Measurements from ENCODE around the gene NINJ1.

NINJ1 gene

DNA sequence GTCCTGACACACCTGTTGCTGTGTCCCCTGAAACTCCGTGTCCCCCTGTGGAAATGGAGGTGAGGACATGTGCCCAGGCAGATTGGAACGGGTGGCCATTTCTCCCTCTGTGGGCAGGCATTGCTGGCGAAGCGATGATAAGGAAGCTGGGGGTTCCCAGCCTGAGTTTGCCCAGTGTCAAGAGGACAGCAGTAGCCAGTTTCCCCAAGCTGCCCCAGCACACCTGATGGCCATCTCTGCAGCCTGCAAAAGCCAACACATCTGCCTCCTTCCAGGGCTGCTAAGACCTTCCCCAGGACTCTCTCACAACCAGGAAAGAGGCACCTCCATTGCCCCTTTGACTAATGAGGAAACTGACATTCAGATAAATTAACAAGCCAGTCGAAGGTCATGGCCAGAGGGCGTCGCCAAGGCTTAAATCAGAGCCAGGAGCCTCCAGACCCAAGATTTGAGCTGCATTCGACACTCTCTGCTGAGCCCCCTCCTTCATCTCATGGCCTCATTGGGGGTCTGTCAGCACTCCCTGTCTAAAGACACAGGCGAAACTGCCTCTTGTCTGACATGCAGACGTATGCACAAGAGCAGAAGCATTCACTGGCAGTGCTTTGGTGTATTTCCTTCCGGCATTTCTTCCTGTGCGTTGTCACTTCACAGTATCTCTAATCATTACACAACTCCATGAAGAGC, 39.5 kb upstream of the NINJ1 start:
- no peaks in the 10 kb centered on the region for H3K27me3 ChIP-seq (ENCODE audit: insufficient read depth, poor library complexity, severe bottlenecking)
- no peak overlapping the region for H3K27ac ChIP-seq (ENCODE audit: poor library complexity, severe bottlenecking)
- H3K9me3 ChIP-seq (ENCODE audit: severe bottlenecking): no peaks in the 10 kb centered on the region
- no peak overlapping the region for H3K4me3 ChIP-seq (ENCODE audit: severe bottlenecking)
- no peaks in the 10 kb centered on the region for H3K36me3 ChIP-seq (ENCODE audit: low read depth)
- TF ChIP-seq, protein P1, sequence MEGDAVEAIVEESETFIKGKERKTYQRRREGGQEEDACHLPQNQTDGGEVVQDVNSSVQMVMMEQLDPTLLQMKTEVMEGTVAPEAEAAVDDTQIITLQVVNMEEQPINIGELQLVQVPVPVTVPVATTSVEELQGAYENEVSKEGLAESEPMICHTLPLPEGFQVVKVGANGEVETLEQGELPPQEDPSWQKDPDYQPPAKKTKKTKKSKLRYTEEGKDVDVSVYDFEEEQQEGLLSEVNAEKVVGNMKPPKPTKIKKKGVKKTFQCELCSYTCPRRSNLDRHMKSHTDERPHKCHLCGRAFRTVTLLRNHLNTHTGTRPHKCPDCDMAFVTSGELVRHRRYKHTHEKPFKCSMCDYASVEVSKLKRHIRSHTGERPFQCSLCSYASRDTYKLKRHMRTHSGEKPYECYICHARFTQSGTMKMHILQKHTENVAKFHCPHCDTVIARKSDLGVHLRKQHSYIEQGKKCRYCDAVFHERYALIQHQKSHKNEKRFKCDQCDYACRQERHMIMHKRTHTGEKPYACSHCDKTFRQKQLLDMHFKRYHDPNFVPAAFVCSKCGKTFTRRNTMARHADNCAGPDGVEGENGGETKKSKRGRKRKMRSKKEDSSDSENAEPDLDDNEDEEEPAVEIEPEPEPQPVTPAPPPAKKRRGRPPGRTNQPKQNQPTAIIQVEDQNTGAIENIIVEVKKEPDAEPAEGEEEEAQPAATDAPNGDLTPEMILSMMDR (IDR thresholded peaks at IDR 0.05; ENCODE audit: poor library complexity, severe bottlenecking): no peak
- H3K4me1 ChIP-seq (ENCODE audit: insufficient read depth, poor library complexity, severe bottlenecking): no peaks in the 10 kb centered on the region
- ATAC-seq (ENCODE audit: low read depth) (no peak), DNase-seq (ENCODE audit: low spot score) (no peak)

DNA sequence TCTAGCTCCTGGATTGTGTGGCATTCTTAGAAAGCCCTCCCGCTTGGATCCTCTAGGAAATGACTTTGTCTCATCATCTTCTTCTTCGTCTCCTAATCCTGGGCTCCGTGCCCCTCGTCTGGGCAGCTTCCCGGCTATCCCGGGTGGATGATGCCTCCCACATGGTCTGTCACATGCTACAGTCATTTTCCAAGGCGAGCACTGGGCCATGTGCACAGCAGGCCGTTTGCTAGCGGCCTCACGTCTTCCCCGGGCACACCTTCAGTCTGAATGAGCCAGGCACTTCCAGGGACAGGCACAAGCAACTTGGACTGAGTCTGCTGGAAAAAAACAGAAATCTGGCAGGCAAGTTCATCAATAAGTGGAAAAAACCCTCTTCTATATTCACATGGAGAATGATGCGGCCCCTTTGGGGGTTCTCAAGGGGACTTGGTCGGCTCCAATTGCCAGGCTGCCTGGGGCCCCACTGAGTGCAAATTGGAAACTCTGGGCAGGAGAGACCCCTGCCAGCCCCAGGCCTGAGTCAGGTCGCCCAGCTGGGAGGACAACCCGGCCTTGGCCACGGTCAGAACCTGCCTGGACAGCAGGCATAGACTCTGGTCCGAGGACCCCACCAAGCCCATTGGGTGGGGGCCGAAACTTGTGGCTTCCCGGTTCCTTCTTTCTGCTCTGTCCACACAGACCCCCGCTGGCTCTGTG, 38.8 kb upstream of the NINJ1 start:
- H3K4me1 ChIP-seq (ENCODE audit: insufficient read depth, poor library complexity, severe bottlenecking): no peaks in the 10 kb centered on the region
- no peaks in the 10 kb centered on the region for H3K27me3 ChIP-seq (ENCODE audit: insufficient read depth, poor library complexity, severe bottlenecking)
- H3K36me3 ChIP-seq (ENCODE audit: low read depth): no peaks in the 10 kb centered on the region

DNA sequence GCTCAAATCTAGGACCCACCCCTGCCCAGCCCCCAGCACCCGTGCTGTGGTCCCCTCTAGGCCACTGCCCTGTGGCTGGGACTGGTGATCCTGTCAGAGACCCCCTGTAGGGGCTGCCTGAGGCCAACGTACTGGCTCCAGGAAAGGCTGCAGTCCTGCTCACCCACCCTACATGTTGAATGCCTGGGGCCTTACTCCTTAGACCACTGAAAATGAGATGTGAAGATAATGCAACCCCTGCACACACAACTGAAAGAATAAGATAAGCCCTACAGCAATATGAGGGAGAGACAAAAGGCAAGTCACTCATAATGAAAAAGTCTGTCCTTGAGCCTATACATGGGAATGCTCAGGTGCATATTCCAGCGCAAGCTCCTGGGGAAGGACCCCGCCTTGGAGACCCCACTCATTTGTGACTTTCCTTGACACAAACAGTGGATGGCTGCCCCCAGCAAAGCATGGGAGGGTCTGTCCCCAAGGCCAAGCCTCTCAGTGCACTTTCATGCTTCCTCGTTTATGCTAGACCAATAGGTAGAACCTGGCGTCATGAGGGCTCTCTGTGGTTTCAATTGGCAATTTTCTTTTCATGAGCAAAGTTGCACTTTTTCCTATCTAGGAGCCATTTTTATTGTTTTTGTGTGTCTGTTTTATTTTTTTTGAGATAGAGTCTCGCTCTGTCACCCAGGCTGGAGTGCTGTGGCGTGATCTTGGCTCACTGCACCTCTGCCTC, 37.4 kb upstream of the NINJ1 start:
- Histone ChIP-seq H3K9me3 (ENCODE audit: severe bottlenecking) (no peaks in the 10 kb centered on the region), H3K27me3 (ENCODE audit: insufficient read depth, poor library complexity, severe bottlenecking) (no peaks in the 10 kb centered on the region), H3K36me3 (ENCODE audit: low read depth) (no peaks in the 10 kb centered on the region), H3K4me1 (ENCODE audit: insufficient read depth, poor library complexity, severe bottlenecking) (no peaks in the 10 kb centered on the region), H3K4me3 (ENCODE audit: severe bottlenecking) (no peak overlapping the region), H3K27ac (ENCODE audit: poor library complexity, severe bottlenecking) (no peak overlapping the region)
- DNase-seq (ENCODE audit: low spot score) (no peak), ATAC-seq (ENCODE audit: low read depth) (no peak)
- TF ChIP-seq, protein P1 (IDR thresholded peaks at IDR 0.05; ENCODE audit: poor library complexity, severe bottlenecking): no peak

More for the DNA sequence above, 38.8 kb upstream of the NINJ1 start:
- Histone ChIP-seq H3K27ac (ENCODE audit: poor library complexity, severe bottlenecking) (no peak overlapping the region), H3K9me3 (ENCODE audit: severe bottlenecking) (no peaks in the 10 kb centered on the region), H3K4me3 (ENCODE audit: severe bottlenecking) (no peak overlapping the region)
- DNase-seq (ENCODE audit: low spot score) (no peak), ATAC-seq (ENCODE audit: low read depth) (no peak)
- TF ChIP-seq, protein P1 (IDR thresholded peaks at IDR 0.05; ENCODE audit: poor library complexity, severe bottlenecking): no peak

DNA sequence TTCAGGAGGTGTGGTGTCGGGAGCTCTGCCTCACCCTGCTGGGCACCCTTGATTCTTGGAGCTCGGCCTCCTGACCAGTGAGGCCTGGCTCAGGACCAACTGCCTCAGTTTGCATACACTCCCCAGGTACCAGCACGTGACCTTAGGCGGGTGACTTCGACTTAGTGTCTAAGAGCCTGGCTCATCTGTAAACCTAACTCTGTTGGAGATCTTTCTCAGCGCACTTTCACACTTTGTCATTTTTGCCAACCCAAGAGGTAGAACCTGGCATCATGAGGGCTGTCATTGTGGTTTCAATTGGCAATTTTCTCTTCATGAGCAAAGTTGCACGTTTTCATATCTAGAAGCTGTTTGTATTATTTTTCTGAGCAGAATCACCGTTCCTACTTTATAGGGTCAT, 36.5 kb upstream of the NINJ1 start:
- H3K9me3 ChIP-seq (ENCODE audit: severe bottlenecking): no peaks in the 10 kb centered on the region
- H3K4me3 ChIP-seq (ENCODE audit: severe bottlenecking): no peak overlapping the region
- H3K36me3 ChIP-seq (ENCODE audit: low read depth): no peaks in the 10 kb centered on the region
- no peaks in the 10 kb centered on the region for H3K4me1 ChIP-seq (ENCODE audit: insufficient read depth, poor library complexity, severe bottlenecking)
- TF ChIP-seq, protein P1 (IDR thresholded peaks at IDR 0.05; ENCODE audit: poor library complexity, severe bottlenecking): no peak
- no peak overlapping the region for H3K27ac ChIP-seq (ENCODE audit: poor library complexity, severe bottlenecking)
- no peaks in the 10 kb centered on the region for H3K27me3 ChIP-seq (ENCODE audit: insufficient read depth, poor library complexity, severe bottlenecking)
- ATAC-seq (ENCODE audit: low read depth): no peak
- DNase-seq (ENCODE audit: low spot score): no peak
